ENCODE measurements around the gene PCNX2. TPM values are rescaled to one million over a fixed set of nuclear protein-coding genes. Genes with fewer than 3 reads are reported as not detected.

Gene PCNX2
- total and polyA plus RNA-seq, 2 donors (not counting 3 experiments of a cell fraction or from before 2014, with no cell fraction given) = 6.6 to 11.0 TPM

DNA sequence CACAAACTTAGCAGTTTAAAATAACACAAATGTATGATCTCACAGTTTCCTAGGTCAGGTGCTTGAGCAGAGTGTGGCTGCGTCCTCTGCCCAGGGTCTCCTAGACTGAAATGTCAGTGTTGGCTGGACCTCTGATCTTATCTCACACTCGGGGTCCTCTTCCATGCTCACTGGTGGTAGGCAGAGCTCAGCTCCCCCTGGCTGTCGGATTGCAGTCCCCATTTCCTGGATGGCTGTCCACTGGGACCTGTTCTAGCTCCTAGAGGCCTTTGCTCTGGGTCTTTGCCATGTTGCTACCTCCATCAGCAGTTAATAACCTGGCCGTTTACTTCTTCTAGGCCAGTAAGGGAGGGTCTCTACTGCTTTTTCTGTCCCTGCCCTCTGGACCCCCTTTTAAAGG, 107.5 kb downstream of the PCNX2 start:
- H2AFZ ChIP-seq (ENCODE audit: low read depth, low read length) = no peak overlapping the region
- no peak overlapping the region for H3K27ac ChIP-seq (ENCODE audit: insufficient read depth, low read depth, low read length)
- no peaks in the 10 kb centered on the region for H3K27me3 ChIP-seq (ENCODE audit: control insufficient read depth in 2 of 2, insufficient read depth in 2 of 2, low read length in 2 of 2)
- intact Hi-C loops (cut with micrococcal nuclease) (no loop called here), dilution Hi-C loops (cut with MboI; ENCODE audit: extremely low pct_ligation_motif_present, low sequenced_read_pairs) (no loop called here)
- no TSS peak for BruUV-seq (replicated peaks)
- H3K79me2 ChIP-seq (ENCODE audit: control insufficient read depth, insufficient read depth, low read length) = no peaks in the 10 kb centered on the region
- DNase-seq (ENCODE audit: low read depth, low spot score) (no peak), FAIRE-seq (no peak)
- no peaks in the 10 kb centered on the region for H3K4me1 ChIP-seq (ENCODE audit: control insufficient read depth, extremely low read depth, insufficient read depth, low read length)
- no peak overlapping the region for H3K4me3 ChIP-seq (replicated peaks in 1 of 3; ENCODE audit: insufficient read depth in 1 of 3, low read depth in 1 of 3, low read length in 3 of 3)
- ChIA-PET POLR2A (no interaction called here), CTCF (interaction anchor here (0.9 kb wide), 1 partner anchor 355 kb away, joined by 3 read pairs; no protein-coding TSS in a partner anchor)
- no peak for TF ChIP-seq MYC (IDR thresholded peaks at IDR 0.05; ENCODE audit: low read depth, low read length)
- no peak for TF ChIP-seq POLR2AphosphoS5 (IDR thresholded peaks at IDR 0.05; ENCODE audit: insufficient read depth, low read depth, low read length)
- TF ChIP-seq, protein P1, sequence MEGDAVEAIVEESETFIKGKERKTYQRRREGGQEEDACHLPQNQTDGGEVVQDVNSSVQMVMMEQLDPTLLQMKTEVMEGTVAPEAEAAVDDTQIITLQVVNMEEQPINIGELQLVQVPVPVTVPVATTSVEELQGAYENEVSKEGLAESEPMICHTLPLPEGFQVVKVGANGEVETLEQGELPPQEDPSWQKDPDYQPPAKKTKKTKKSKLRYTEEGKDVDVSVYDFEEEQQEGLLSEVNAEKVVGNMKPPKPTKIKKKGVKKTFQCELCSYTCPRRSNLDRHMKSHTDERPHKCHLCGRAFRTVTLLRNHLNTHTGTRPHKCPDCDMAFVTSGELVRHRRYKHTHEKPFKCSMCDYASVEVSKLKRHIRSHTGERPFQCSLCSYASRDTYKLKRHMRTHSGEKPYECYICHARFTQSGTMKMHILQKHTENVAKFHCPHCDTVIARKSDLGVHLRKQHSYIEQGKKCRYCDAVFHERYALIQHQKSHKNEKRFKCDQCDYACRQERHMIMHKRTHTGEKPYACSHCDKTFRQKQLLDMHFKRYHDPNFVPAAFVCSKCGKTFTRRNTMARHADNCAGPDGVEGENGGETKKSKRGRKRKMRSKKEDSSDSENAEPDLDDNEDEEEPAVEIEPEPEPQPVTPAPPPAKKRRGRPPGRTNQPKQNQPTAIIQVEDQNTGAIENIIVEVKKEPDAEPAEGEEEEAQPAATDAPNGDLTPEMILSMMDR (IDR thresholded peaks at IDR 0.05; ENCODE audit: extremely low read depth in 1 of 2, insufficient read depth in 1 of 2, low read depth in 1 of 2, low read length in 2 of 2) = no peak
- no peak for TF ChIP-seq GATA2 (IDR thresholded peaks at IDR 0.05; ENCODE audit: insufficient read depth, insufficient read length, low read depth, low read length)
- H3K9ac ChIP-seq (replicated peaks; ENCODE audit: extremely low read depth, insufficient read depth, low read length) = no peak overlapping the region
- no peak overlapping the region for H3K4me2 ChIP-seq (ENCODE audit: insufficient read depth, low read length)
- no peaks in the 10 kb centered on the region for H3K9me3 ChIP-seq (replicated peaks; ENCODE audit: control insufficient read depth, insufficient read depth, low read length)
- H3K9me1 ChIP-seq (replicated peaks; ENCODE audit: control insufficient read depth, extremely low read depth, insufficient read depth, low read length) = no peaks in the 10 kb centered on the region
- H3K36me3 ChIP-seq (ENCODE audit: control insufficient read depth in 2 of 2, extremely low read depth in 1 of 2, insufficient read depth in 2 of 2, low read length in 2 of 2) = no peaks in the 10 kb centered on the region
- H4K20me1 ChIP-seq (replicated peaks; ENCODE audit: control insufficient read depth, extremely low read depth, insufficient read depth, low read length) = no peaks in the 10 kb centered on the region

DNA sequence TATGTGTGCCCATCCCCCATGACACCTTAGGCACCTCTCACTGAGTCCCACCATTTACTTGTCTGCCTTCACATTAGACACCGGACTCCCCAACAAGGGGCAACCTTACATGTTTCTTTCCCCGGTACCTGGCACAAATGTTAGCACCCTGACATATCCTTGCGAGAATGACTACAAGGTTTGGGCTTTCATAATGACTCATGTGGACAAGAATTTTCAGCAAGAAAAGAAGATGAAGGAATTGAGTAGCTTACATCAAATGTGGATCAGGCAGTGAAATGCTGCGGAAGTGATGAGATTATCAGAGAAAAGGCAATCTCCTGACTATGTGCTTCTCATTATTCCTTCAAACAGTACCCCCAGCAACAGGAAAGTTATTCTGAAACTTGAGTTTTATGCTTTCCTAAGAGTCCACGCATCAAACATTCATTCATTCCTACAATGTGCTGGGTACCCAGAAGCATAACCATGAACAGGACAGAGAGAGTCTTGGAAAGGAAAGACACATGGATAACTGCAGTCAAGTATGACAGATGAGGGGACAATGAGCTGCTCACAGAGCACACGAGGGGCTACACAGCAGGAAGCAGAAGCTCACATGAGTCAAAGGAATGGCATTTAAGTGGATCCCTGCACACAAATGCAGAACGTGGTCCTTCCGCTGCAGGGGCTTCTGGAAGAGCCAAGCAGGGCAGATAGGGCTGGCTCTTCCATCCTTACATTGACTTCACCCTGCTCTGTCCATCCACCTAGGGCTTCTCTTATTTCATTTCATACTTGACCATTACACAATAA, 112.1 kb downstream of the PCNX2 start:
- POLR2A ChIA-PET = no interaction called here
- H3K27ac ChIP-seq (ENCODE audit: insufficient read depth, low read depth, low read length) = no peak overlapping the region
- no TSS peak for BruUV-seq (replicated peaks)
- no peak overlapping the region for H3K9ac ChIP-seq (replicated peaks; ENCODE audit: extremely low read depth, insufficient read depth, low read length)
- H3K4me1 ChIP-seq (ENCODE audit: control insufficient read depth, extremely low read depth, insufficient read depth, low read length) = peaks cover 3% of the 10 kb centered on the region
- H3K36me3 ChIP-seq (ENCODE audit: control insufficient read depth in 2 of 2, extremely low read depth in 1 of 2, insufficient read depth in 2 of 2, low read length in 2 of 2) = no peaks in the 10 kb centered on the region
- CTCF ChIA-PET = interaction anchor here (1.1 kb wide), 1 partner anchor 158 kb away, joined by 3 read pairs; no protein-coding TSS in a partner anchor
- H3K4me3 ChIP-seq (replicated peaks in 1 of 3; ENCODE audit: insufficient read depth in 1 of 3, low read depth in 1 of 3, low read length in 3 of 3) = no peak overlapping the region
- no peak for DNase-seq (ENCODE audit: low read depth, low spot score)
- intact Hi-C loops (cut with micrococcal nuclease) (no loop called here), dilution Hi-C loops (cut with MboI; ENCODE audit: extremely low pct_ligation_motif_present, low sequenced_read_pairs) (no loop called here)
- H4K20me1 ChIP-seq (replicated peaks; ENCODE audit: control insufficient read depth, extremely low read depth, insufficient read depth, low read length) = no peaks in the 10 kb centered on the region
- H2AFZ ChIP-seq (ENCODE audit: low read depth, low read length) = no peak overlapping the region
- H3K9me3 ChIP-seq (replicated peaks; ENCODE audit: control insufficient read depth, insufficient read depth, low read length) = no peaks in the 10 kb centered on the region
- FAIRE-seq = no peak
- TF ChIP-seq POLR2A (IDR thresholded peaks at IDR 0.05; ENCODE audit: low read depth, low read length) (no peak), FOS (IDR thresholded peaks at IDR 0.05; ENCODE audit: borderline replicate concordance, insufficient read depth, low read length) (peak; percentile 12)
- no peak overlapping the region for H3K4me2 ChIP-seq (ENCODE audit: insufficient read depth, low read length)
- no peaks in the 10 kb centered on the region for H3K79me2 ChIP-seq (ENCODE audit: control insufficient read depth, insufficient read depth, low read length)
- H3K9me1 ChIP-seq (replicated peaks; ENCODE audit: control insufficient read depth, extremely low read depth, insufficient read depth, low read length) = no peaks in the 10 kb centered on the region
- H3K27me3 ChIP-seq (ENCODE audit: control insufficient read depth in 2 of 2, insufficient read depth in 2 of 2, low read length in 2 of 2) = no peaks in the 10 kb centered on the region
